Caki2 (cell line): ENCODE results near the gene EFCAB6. TPM values are rescaled to one million over a fixed set of nuclear protein-coding genes. Genes with fewer than 3 reads are reported as not detected.

Experiments used
- DNase-seq: peaks from one replicate; pipeline ENCODE4 v3.0.0-alpha.2; 2015; ENCODE audit warnings: low read depth
- in situ Hi-C: cut with HindIII; loops from 2 replicates; pipeline ENCODE4 v1.10.0; 2016; ENCODE audit warnings: low sequenced_read_pairs, low pct_unique_long_range_greater_than_20kb, mixed read lengths
- total RNA-seq: library from RNA; depleted of rRNA; stranded (reverse); fragments of >200 nt; shearing (Covaris generic); gene quantifications from 2 replicates; pipeline ENCODE4 v1.2.3, GENCODE V29; 2014; ENCODE audit warnings: low replicate concordance

The EFCAB6 gene
- total RNA-seq, 1 experiment from 2014 or later, result 0.98 TPM

GRCh38 chr22:43848366-43849171, 36.5 kb upstream of the EFCAB6 start:
- in situ Hi-C loops, result no loop called here
- DNase-seq, result no peak

- in situ Hi-C loops, result no loop called here
- no peak for DNase-seq
These were observed 35.5 kb upstream of the EFCAB6 start for GRCh38 chr22:43847376-43848289.

GRCh38 chr22:43846966-43847365, 34.9 kb upstream of the EFCAB6 start:
- in situ Hi-C loops, result no loop called here
- DNase-seq, result no peak

- no peak for DNase-seq
- in situ Hi-C loops, result no loop called here
These were observed 33.9 kb upstream of the EFCAB6 start for GRCh38 chr22:43845981-43846380.

GRCh38 chr22:43844560-43845545, 32.7 kb upstream of the EFCAB6 start:
- in situ Hi-C loops, result no loop called here
- no peak for DNase-seq

GRCh38 chr22:43843783-43844530, 31.9 kb upstream of the EFCAB6 start:
- DNase-seq, result no peak
- in situ Hi-C loops, result no loop called here

- in situ Hi-C loops, result no loop called here
- DNase-seq, result no peak
These were observed 29.6 kb upstream of the EFCAB6 start for GRCh38 chr22:43841742-43842141.

- no peak for DNase-seq
- in situ Hi-C loops, result no loop called here
These were observed 28.7 kb upstream of the EFCAB6 start for GRCh38 chr22:43840851-43841250.

GRCh38 chr22:43840431-43840830, 28.3 kb upstream of the EFCAB6 start:
- in situ Hi-C loops, result no loop called here
- DNase-seq, result no peak

- DNase-seq, result no peak
- in situ Hi-C loops, result no loop called here
These were observed 27.7 kb upstream of the EFCAB6 start for GRCh38 chr22:43839781-43840180.

- in situ Hi-C loops, result no loop called here
These were observed 26.6 kb upstream of the EFCAB6 start for GRCh38 chr22:43838571-43839307.

GRCh38 chr22:43838161-43838560, 26.1 kb upstream of the EFCAB6 start:
- no peak for DNase-seq
- in situ Hi-C loops, result no loop called here

More at GRCh38 chr22:43838571-43839307, 26.6 kb upstream of the EFCAB6 start:
- no peak for DNase-seq

GRCh38 chr22:43837666-43838065, 25.6 kb upstream of the EFCAB6 start:
- in situ Hi-C loops, result no loop called here
- no peak for DNase-seq

- in situ Hi-C loops, result no loop called here
- no peak for DNase-seq
These were observed 23.6 kb upstream of the EFCAB6 start for GRCh38 chr22:43835736-43836135.

- no peak for DNase-seq
- in situ Hi-C loops, result no loop called here
These were observed 23.1 kb upstream of the EFCAB6 start for GRCh38 chr22:43835166-43835565.

- no peak for DNase-seq
- in situ Hi-C loops, result no loop called here
These were observed 21.5 kb upstream of the EFCAB6 start for GRCh38 chr22:43833286-43834240.
